ENCODE data around the gene CGB7.

- TF ChIP-seq ARNT (IDR thresholded peaks at IDR 0.05), result no peak
- TF ChIP-seq TARDBP (IDR thresholded peaks at IDR 0.05), result no peak
- TF ChIP-seq FOXK2 (IDR thresholded peaks at IDR 0.05), result no peak
- peak; percentile 67 for TF ChIP-seq L3MBTL2 (conservative IDR thresholded peaks at IDR 0.05)
- no peak for TF ChIP-seq SP1 (IDR thresholded peaks at IDR 0.05)
- TF ChIP-seq BHLHE40 (IDR thresholded peaks at IDR 0.05; ENCODE audit: borderline replicate concordance), result no peak
- TF ChIP-seq NFRKB (IDR thresholded peaks at IDR 0.05), result no peak
- no peak for TF ChIP-seq PKNOX1 (IDR thresholded peaks at IDR 0.05)
- TF ChIP-seq SUZ12 (IDR thresholded peaks at IDR 0.05), result no peak
Observed at GRCh38 chr19:49071860-49072547, 14.5 kb upstream of the CGB7 start.

All from HEK293T (cell line).